ENCODE measurements around the gene ZNF133.

ZNF133 gene

GRCh38 chr20:18252597-18253451, 35.5 kb upstream of the ZNF133 start:
- TF ChIP-seq ZNF292 (tag by site-specific recombination; IDR thresholded peaks at IDR 0.05; ENCODE audit: borderline replicate concordance, low read depth) (no peak), ZXDB (tag by site-specific recombination; IDR thresholded peaks at IDR 0.05) (no peak), ZNF548 (tag by site-specific recombination; IDR thresholded peaks at IDR 0.05) (no peak), INSM2 (tag by site-specific recombination; IDR thresholded peaks at IDR 0.05) (no peak), AEBP2 (tag by site-specific recombination; IDR thresholded peaks at IDR 0.05; ENCODE audit: borderline replicate concordance) (no peak), ZNF114 (tag by site-specific recombination; IDR thresholded peaks at IDR 0.05) (no peak), ZNF433 (tag by site-specific recombination; IDR thresholded peaks at IDR 0.05; ENCODE audit: low read depth) (no peak), ZNF488 (tag by site-specific recombination; IDR thresholded peaks at IDR 0.05) (no peak), ZNF133 (tag by site-specific recombination; IDR thresholded peaks at IDR 0.05) (no peak), ZNF174 (tag by site-specific recombination; IDR thresholded peaks at IDR 0.05) (no peak), ZBTB20 (tag by site-specific recombination; IDR thresholded peaks at IDR 0.05) (no peak), ZNF366 (tag by site-specific recombination; conservative IDR thresholded peaks at IDR 0.05) (no peak), ZNF654 (tag by site-specific recombination; IDR thresholded peaks at IDR 0.05; ENCODE audit: low read depth) (no peak)
- Histone ChIP-seq H3K4me3 (ENCODE audit: low read depth, low read length) (no peak overlapping the region), H3K9me3 (ENCODE audit: control insufficient read depth, insufficient read depth, low read depth, low read length) (no peaks in the 10 kb centered on the region), H3K27ac (ENCODE audit: extremely low read depth, low read depth, low read length) (no peak overlapping the region), H3K4me1 (ENCODE audit: control insufficient read depth, insufficient read depth, low read length) (no peaks in the 10 kb centered on the region), H3K36me3 (ENCODE audit: control insufficient read depth in 2 of 2, insufficient read depth in 1 of 2, low read length in 2 of 2) (no peaks in the 10 kb centered on the region)
- ChIA-PET CTCF (no interaction called here), POLR2A (no interaction called here)

DNA sequence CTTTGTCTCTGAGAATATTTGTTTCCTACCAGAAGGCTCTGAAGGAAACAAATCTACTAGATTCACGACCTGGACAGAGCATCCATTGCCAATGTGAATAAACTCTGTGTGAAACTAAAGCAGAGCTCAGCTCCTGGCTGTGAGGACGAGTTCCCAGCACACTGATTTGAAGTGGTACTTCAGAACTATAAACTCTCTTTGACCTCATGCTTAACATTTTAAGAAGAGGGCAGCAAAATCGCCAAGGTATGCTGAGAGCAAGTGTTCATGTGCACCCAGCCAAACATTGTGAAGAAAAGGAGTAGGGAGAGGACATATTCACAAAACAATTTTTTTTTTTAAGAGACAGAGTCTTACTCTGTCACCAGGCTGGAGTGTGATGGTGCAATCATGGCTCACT, 33.7 kb upstream of the ZNF133 start:
- no peaks in the 10 kb centered on the region for H3K36me3 ChIP-seq (ENCODE audit: control insufficient read depth in 2 of 2, insufficient read depth in 1 of 2, low read length in 2 of 2)
- CTCF ChIA-PET = interaction anchor here (1.0 kb wide), 1 partner anchor 22 kb away, joined by 6 read pairs; no protein-coding TSS in a partner anchor
- no peak overlapping the region for H3K4me3 ChIP-seq (ENCODE audit: low read depth, low read length)
- POLR2A ChIA-PET = no interaction called here
- no peak overlapping the region for H3K27ac ChIP-seq (ENCODE audit: extremely low read depth, low read depth, low read length)
- no peaks in the 10 kb centered on the region for H3K9me3 ChIP-seq (ENCODE audit: control insufficient read depth, insufficient read depth, low read depth, low read length)
- no peaks in the 10 kb centered on the region for H3K4me1 ChIP-seq (ENCODE audit: control insufficient read depth, insufficient read depth, low read length)
- TF ChIP-seq ZNF2 (tag by site-specific recombination; IDR thresholded peaks at IDR 0.05) = no peak
- TF ChIP-seq CTCF (tag by site-specific recombination; IDR thresholded peaks at IDR 0.05) = no peak
- TF ChIP-seq ZFHX2 (tag by site-specific recombination; conservative IDR thresholded peaks at IDR 0.05) = no peak
- no peak for TF ChIP-seq ZNF768 (tag by site-specific recombination; IDR thresholded peaks at IDR 0.05)
- TF ChIP-seq ZNF600 (tag by site-specific recombination; IDR thresholded peaks at IDR 0.05) = no peak
- TF ChIP-seq ZNF169 (tag by site-specific recombination; IDR thresholded peaks at IDR 0.05) = no peak
- no peak for TF ChIP-seq ZNF580 (tag by site-specific recombination; IDR thresholded peaks at IDR 0.05)
- TF ChIP-seq KLF8 (tag by site-specific recombination; IDR thresholded peaks at IDR 0.05) = no peak
- no peak for TF ChIP-seq ZNF335 (tag by site-specific recombination; conservative IDR thresholded peaks at IDR 0.05)
- no peak for TF ChIP-seq ZBTB11 (tag by site-specific recombination; conservative IDR thresholded peaks at IDR 0.05; ENCODE audit: low read depth)
- TF ChIP-seq BCL6B (tag by site-specific recombination; IDR thresholded peaks at IDR 0.05) = no peak

Measured in HEK293 (cell line).